Spleen (tissue), 7 donors: Measurements from ENCODE around the gene ZNF638.

ENCODE experiments used
- POLR2A ChIP-seq, 3 donors: fragments of 450-650 bp; IDR thresholded peaks; one replicate each; pipeline ENCODE4 v1.5.1; 2017; ENCODE audit warnings: antibody characterized with exemption in 3 of 3, mild to moderate bottlenecking in 1 of 3
- POLR2AphosphoS5 ChIP-seq, 3 donors: sonication (generic); formaldehyde crosslinking; IDR thresholded peaks; one replicate each; pipeline ENCODE4 v1.5.1; 2017; ENCODE audit warnings: antibody characterized with exemption in 3 of 3
- TF ChIP-seq, protein P1 (sequence below), 11 experiments: fragments of 200-600 bp in 7 of 11; fragments of 450-650 bp in 4 of 11; sonication (generic) in 4 of 11; IDR thresholded peaks in 8 of 11; conservative IDR thresholded peaks in 3 of 11; 1 replicate in 7 of 11; 2 replicates in 4 of 11; pipeline versions ENCODE4 v1.4.0 to v1.8.0; 2016 to 2021; ENCODE audit warnings: antibody characterized with exemption in 11 of 11, inconsistent platforms in 4 of 11, mild to moderate bottlenecking in 1 of 11
- donor health status: DM: no; HTN: no; CAD: no; lungs with moderate emphysema.
- donor health status: DM: no; HTN: no; CAD: no.
- donor health status: DM: no; HTN: no; CAD: no.

DNA sequence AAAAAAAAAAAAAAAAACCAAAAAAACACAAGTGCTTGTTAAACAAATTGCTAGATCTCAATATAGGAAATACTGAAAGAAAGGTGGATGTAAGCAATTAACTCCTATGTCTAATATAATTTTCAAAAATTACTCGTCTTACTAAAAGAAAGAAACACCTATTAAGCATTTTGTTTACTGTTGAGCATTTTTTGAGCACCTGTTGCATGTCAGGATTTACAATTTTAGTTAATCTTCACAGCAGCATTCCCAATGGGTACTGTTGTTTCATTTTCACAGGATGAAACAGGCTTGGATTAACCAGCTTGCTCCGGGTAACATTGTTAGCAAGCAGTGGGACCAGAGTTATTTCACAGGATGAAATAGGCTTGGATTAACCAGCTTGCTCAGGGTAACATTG is 4.8 kb downstream of the ZNF638 start:
- TF ChIP-seq, protein P1, sequence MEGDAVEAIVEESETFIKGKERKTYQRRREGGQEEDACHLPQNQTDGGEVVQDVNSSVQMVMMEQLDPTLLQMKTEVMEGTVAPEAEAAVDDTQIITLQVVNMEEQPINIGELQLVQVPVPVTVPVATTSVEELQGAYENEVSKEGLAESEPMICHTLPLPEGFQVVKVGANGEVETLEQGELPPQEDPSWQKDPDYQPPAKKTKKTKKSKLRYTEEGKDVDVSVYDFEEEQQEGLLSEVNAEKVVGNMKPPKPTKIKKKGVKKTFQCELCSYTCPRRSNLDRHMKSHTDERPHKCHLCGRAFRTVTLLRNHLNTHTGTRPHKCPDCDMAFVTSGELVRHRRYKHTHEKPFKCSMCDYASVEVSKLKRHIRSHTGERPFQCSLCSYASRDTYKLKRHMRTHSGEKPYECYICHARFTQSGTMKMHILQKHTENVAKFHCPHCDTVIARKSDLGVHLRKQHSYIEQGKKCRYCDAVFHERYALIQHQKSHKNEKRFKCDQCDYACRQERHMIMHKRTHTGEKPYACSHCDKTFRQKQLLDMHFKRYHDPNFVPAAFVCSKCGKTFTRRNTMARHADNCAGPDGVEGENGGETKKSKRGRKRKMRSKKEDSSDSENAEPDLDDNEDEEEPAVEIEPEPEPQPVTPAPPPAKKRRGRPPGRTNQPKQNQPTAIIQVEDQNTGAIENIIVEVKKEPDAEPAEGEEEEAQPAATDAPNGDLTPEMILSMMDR (IDR thresholded peaks at IDR 0.05 in 8 of 11, conservative IDR thresholded peaks at IDR 0.05 in 3 of 11), result no peak
- TF ChIP-seq POLR2AphosphoS5 (IDR thresholded peaks at IDR 0.05) (no peak), POLR2A (IDR thresholded peaks at IDR 0.05) (no peak)
